ENCODE measurements around the gene ARHGAP29.

- TF ChIP-seq CTCF (conservative IDR thresholded peaks at IDR 0.05; ENCODE audit: low read depth, low read length) = no peak
- TF ChIP-seq EZH2 (IDR thresholded peaks at IDR 0.05; ENCODE audit: low read length, unreplicated experiment) = no peak
- no peak for TF ChIP-seq EZH2phosphoT487 (IDR thresholded peaks at IDR 0.05; ENCODE audit: borderline replicate concordance, low read length)
These were observed 105.3 kb downstream of the ARHGAP29 start for GRCh38 chr1:94132111-94132510.
